Caco-2 (cell line): ENCODE measurements around the gene TEAD1. TPM values are rescaled to one million over a fixed set of nuclear protein-coding genes. Genes with fewer than 3 reads are reported as not detected.
A peak's percentile ranks its signal among the peaks of the same experiment; 100 is the strongest.

Source experiments
- BruUV-seq: library from RNA; stranded (reverse); fragments of 400-500 nt; replicated peaks from 2 replicates; lab custom pipeline; 2021; lab: Mats Ljungman, UMichigan
- CTCF ChIA-PET: fragments of 300-600 bp; sonication (Branson Sonifier 250); formaldehyde crosslinking; loops from one replicate; lab custom pipeline; 2022; ENCODE audit warnings: antibody characterized with exemption; lab: Charles Lee
- POLR2A ChIA-PET: fragments of 300-600 bp; sonication (Branson Sonifier 250); formaldehyde crosslinking; loops from one replicate; lab custom pipeline; 2022; ENCODE audit warnings: antibody characterized with exemption; lab: Charles Lee
- DNase-seq, 2 experiments: peaks; one replicate each; pipeline versions ENCODE4 v3.0.0 to v3.0.0-alpha.2; 2020 to 2022
- H3K27me3 ChIP-seq: replicated peaks from 2 replicates; pipeline ENCODE4 v1.6.0; 2011; ENCODE audit warnings: low read length; ENCODE audit not compliant: control insufficient read depth, insufficient read depth
- H3K36me3 ChIP-seq: 2 replicates; pipeline ENCODE4 v1.5.1; 2011; ENCODE audit warnings: low read length; ENCODE audit not compliant: control insufficient read depth, insufficient read depth
- H3K4me1 ChIP-seq: fragments of 250-450 bp; sonication (Bioruptor Pico); 2 replicates; pipeline ENCODE4 v1.5.1; 2020; ENCODE audit warnings: mild to moderate bottlenecking
- H3K4me3 ChIP-seq: 2 replicates; pipeline ENCODE4 v1.5.1; 2011; ENCODE audit warnings: low read depth, mild to moderate bottlenecking, control low read depth, low read length
- H3K9me3 ChIP-seq: fragments of 250-450 bp; sonication (Bioruptor Pico); 2 replicates; pipeline ENCODE4 v1.5.1; 2020; ENCODE audit warnings: mild to moderate bottlenecking, moderate library complexity
- H3K27ac Mint-ChIP-seq: one replicate; pipeline ENCODE4 v1.8.0; 2022; ENCODE audit warnings: mixed read lengths; ENCODE audit not compliant: unreplicated experiment
- H3K27me3 Mint-ChIP-seq: one replicate; pipeline ENCODE4 v1.8.0; 2022; ENCODE audit warnings: mixed read lengths; ENCODE audit not compliant: insufficient read depth, unreplicated experiment
- H3K36me3 Mint-ChIP-seq: one replicate; pipeline ENCODE4 v1.8.0; 2022; ENCODE audit warnings: mild to moderate bottlenecking, mixed read lengths; ENCODE audit not compliant: insufficient read depth, unreplicated experiment
- H3K4me1 Mint-ChIP-seq: one replicate; pipeline ENCODE4 v1.8.0; 2022; ENCODE audit warnings: low read depth, mixed read lengths; ENCODE audit not compliant: unreplicated experiment
- H3K4me3 Mint-ChIP-seq: one replicate; pipeline ENCODE4 v1.8.0; 2022; ENCODE audit warnings: mild to moderate bottlenecking, moderate library complexity, mixed read lengths; ENCODE audit not compliant: unreplicated experiment
- H3K9me3 Mint-ChIP-seq: one replicate; pipeline ENCODE4 v1.8.0; 2022; ENCODE audit warnings: mixed read lengths; ENCODE audit not compliant: unreplicated experiment
- CTCF ChIP-seq, 2 experiments: fragments of 200-600 bp in 1 of 2; IDR thresholded peaks; 1 replicate in 1 of 2; 2 replicates in 1 of 2; pipeline versions ENCODE4 v1.5.1 to v1.8.0; 2011 to 2022; ENCODE audit warnings: antibody characterized with exemption in 1 of 2, control low read depth in 1 of 2, inconsistent platforms in 1 of 2, low read depth in 1 of 2, low read length in 1 of 2, mild to moderate bottlenecking in 1 of 2, moderate library complexity in 1 of 2; ENCODE audit not compliant: insufficient read depth in 1 of 2, severe bottlenecking in 1 of 2, unreplicated experiment in 1 of 2
- intact Hi-C: fragments of 100-400 bp; cut with micrococcal nuclease; formaldehyde crosslinking; loops from one replicate; pipeline ENCODE4 v1.10.0; 2022; ENCODE audit not compliant: unreplicated experiment
- total RNA-seq: library from RNA; stranded (reverse); gene quantifications from 2 replicates; pipeline ENCODE4 v1.2.3, GENCODE V29; 2022

Gene TEAD1
- total RNA-seq, 1 experiment from 2014 or later = 144 TPM

GRCh38 chr11:12889243-12889642, 215.0 kb downstream of the TEAD1 start:
- TF ChIP-seq CTCF (IDR thresholded peaks at IDR 0.05; ENCODE audit: insufficient read depth in 1 of 2, low read depth in 1 of 2, low read length in 1 of 2, severe bottlenecking in 1 of 2, unreplicated experiment in 1 of 2) = no peak
- no peaks in the 10 kb centered on the region; the same call in 1 of the 2 replicates for H3K36me3 ChIP-seq
- intact Hi-C loops = loop anchor here (2.0 to 5.0 kb wide), 4 partner anchors 62 to 476 kb away; no protein-coding TSS in a partner anchor
- DNase-seq = no peak
- H3K27me3 Mint-ChIP-seq = no peaks in the 10 kb centered on the region
- peak overlapping the region; percentile 27 for H3K27ac Mint-ChIP-seq
- peaks cover 10% of the 10 kb centered on the region for H3K4me1 Mint-ChIP-seq
- H3K4me3 ChIP-seq = no peak overlapping the region
- no TSS peak for BruUV-seq
- H3K4me3 Mint-ChIP-seq = no peak overlapping the region
- ChIA-PET CTCF (interaction anchor here (0.6 to 1.8 kb wide), 21 partner anchors 33 to 600 kb away, joined by 3 to 25 read pairs (median 4); partner anchors contain the start of gene TEAD1), POLR2A (interaction anchor here (0.6 kb wide), 1 partner anchor 86 kb away, joined by 4 read pairs; no protein-coding TSS in a partner anchor)
- peaks cover 74% of the 10 kb centered on the region for H3K36me3 Mint-ChIP-seq
- no peaks in the 10 kb centered on the region for H3K9me3 ChIP-seq
- H3K9me3 Mint-ChIP-seq = no peaks in the 10 kb centered on the region
- H3K27me3 ChIP-seq = no peaks in the 10 kb centered on the region
- peaks cover 10% of the 10 kb centered on the region for H3K4me1 ChIP-seq

- H3K27ac Mint-ChIP-seq = no peak overlapping the region
Observed at GRCh38 chr11:12890476-12890875, 216.3 kb downstream of the TEAD1 start.

More at GRCh38 chr11:12890476-12890875, 216.3 kb downstream of the TEAD1 start:
- no TSS peak for BruUV-seq
- no peak for TF ChIP-seq CTCF (IDR thresholded peaks at IDR 0.05; ENCODE audit: insufficient read depth in 1 of 2, low read depth in 1 of 2, low read length in 1 of 2, severe bottlenecking in 1 of 2, unreplicated experiment in 1 of 2)
- no peaks in the 10 kb centered on the region for H3K27me3 Mint-ChIP-seq
- H3K36me3 ChIP-seq = no peaks in the 10 kb centered on the region; the same call in 1 of the 2 replicates
- H3K4me1 Mint-ChIP-seq = peaks cover 10% of the 10 kb centered on the region
- H3K9me3 Mint-ChIP-seq = no peaks in the 10 kb centered on the region
- H3K9me3 ChIP-seq = no peaks in the 10 kb centered on the region
- H3K4me3 Mint-ChIP-seq = no peak overlapping the region
- POLR2A ChIA-PET = no interaction called here
- intact Hi-C loops = no loop called here
- peaks cover 10% of the 10 kb centered on the region for H3K4me1 ChIP-seq
- peaks cover 71% of the 10 kb centered on the region for H3K36me3 Mint-ChIP-seq
- no peaks in the 10 kb centered on the region for H3K27me3 ChIP-seq
- CTCF ChIA-PET = interaction anchor here (1.1 to 1.7 kb wide), 2 partner anchors 220 to 291 kb away, joined by 3 to 6 read pairs; no protein-coding TSS in a partner anchor
- no peak overlapping the region for H3K4me3 ChIP-seq
- no peak for DNase-seq
